NCI-H2107 (cell line): ENCODE data around the gene FITM2.

Experiments used
- DNase-seq: peaks from one replicate; lab custom pipeline; 2025; lab: John Stamatoyannopoulos, UW

Gene FITM2

GRCh38 chr20:44280387-44280786, 30.6 kb downstream of the FITM2 start:
- no peak for DNase-seq

- no peak for DNase-seq
These were observed 31.8 kb downstream of the FITM2 start for GRCh38 chr20:44279228-44279627.

GRCh38 chr20:44274303-44275017, 36.5 kb downstream of the FITM2 start:
- no peak for DNase-seq

- no peak for DNase-seq
These were observed 37.5 kb downstream of the FITM2 start for GRCh38 chr20:44273231-44274215.

GRCh38 chr20:44271915-44272663, 38.9 kb downstream of the FITM2 start:
- peak; percentile 18 for DNase-seq

GRCh38 chr20:44268802-44269201, 42.2 kb downstream of the FITM2 start:
- DNase-seq, result no peak

GRCh38 chr20:44264287-44264686, 46.7 kb downstream of the FITM2 start:
- DNase-seq, result no peak

GRCh38 chr20:44258226-44258890, 52.6 kb downstream of the FITM2 start:
- DNase-seq, result no peak

GRCh38 chr20:44256961-44257360, 54.0 kb downstream of the FITM2 start:
- no peak for DNase-seq

GRCh38 chr20:44255942-44256341, 55.1 kb downstream of the FITM2 start:
- DNase-seq, result no peak

- DNase-seq, result no peak
These were observed 56.9 kb downstream of the FITM2 start for GRCh38 chr20:44254073-44254472.

- no peak for DNase-seq
These were observed 57.5 kb downstream of the FITM2 start for GRCh38 chr20:44253528-44253927.
